Measurements from ENCODE around the gene GTF3C4. TPM values are rescaled to one million over a fixed set of nuclear protein-coding genes. Genes with fewer than 3 reads are reported as not detected.

GTF3C4 gene
- total and polyA plus RNA-seq, 10 donors, result 1.8 to 11.7 (median 10.5) TPM

- Histone ChIP-seq H3K9me3 (no peaks in the 10 kb centered on the region), H3K27me3 (replicated peaks in 1 of 7) (no peaks in the 10 kb centered on the region), H3K4me1 (no peaks in the 10 kb centered on the region), H3K27ac (no peak overlapping the region), H3K4me3 (no peak overlapping the region), H3K36me3 (peaks cover 3 to 99% (median 79%) of the 10 kb centered on the region in 6 donors)
- WGBS, 5 donors, result 94 to 98% (median 96%) methylated on average over 7 of the region's 7 CpGs
- DNase-seq, result no peak
- intact Hi-C loops (cut with DNase I; ENCODE audit: low total_unique reads), result no loop called here
- TF ChIP-seq CTCF (IDR thresholded peaks at IDR 0.05 in 8 of 11, conservative IDR thresholded peaks at IDR 0.05 in 3 of 11) (no peak), POLR2A (IDR thresholded peaks at IDR 0.05) (no peak), POLR2AphosphoS5 (IDR thresholded peaks at IDR 0.05) (no peak)
These were observed 23.5 kb upstream of the GTF3C4 start for GRCh38 chr9:132646726-132647125.

- H3K4me3 ChIP-seq, result no peak overlapping the region
- no peaks in the 10 kb centered on the region for H3K27me3 ChIP-seq (replicated peaks in 1 of 7)
- H3K36me3 ChIP-seq, result peaks cover 3 to 99% (median 79%) of the 10 kb centered on the region in 6 donors
- no peaks in the 10 kb centered on the region for H3K4me1 ChIP-seq
- WGBS, 5 donors, result 86 to 93% (median 87%) methylated on average over 4 of the region's 4 CpGs
- DNase-seq, result no peak
- TF ChIP-seq POLR2A (IDR thresholded peaks at IDR 0.05) (no peak), POLR2AphosphoS5 (IDR thresholded peaks at IDR 0.05) (no peak), CTCF (IDR thresholded peaks at IDR 0.05 in 8 of 11, conservative IDR thresholded peaks at IDR 0.05 in 3 of 11) (no peak)
- no peak overlapping the region for H3K27ac ChIP-seq
- intact Hi-C loops (cut with DNase I; ENCODE audit: low total_unique reads), result no loop called here
- no peaks in the 10 kb centered on the region for H3K9me3 ChIP-seq
These were observed 22.9 kb upstream of the GTF3C4 start for GRCh38 chr9:132647355-132647754.

- H3K9me3 ChIP-seq, result no peaks in the 10 kb centered on the region
- peaks cover 3 to 100% (median 83%) of the 10 kb centered on the region in 6 donors for H3K36me3 ChIP-seq
- DNase-seq, result no peak
- no peaks in the 10 kb centered on the region for H3K4me1 ChIP-seq
- H3K4me3 ChIP-seq, result no peak overlapping the region
- no peak for TF ChIP-seq POLR2AphosphoS5 (IDR thresholded peaks at IDR 0.05)
- WGBS, 5 donors, result 80 to 98% (median 94%) methylated on average over 2 of the region's 2 CpGs
- intact Hi-C loops (cut with DNase I; ENCODE audit: low total_unique reads), result no loop called here
- H3K27ac ChIP-seq, result no peak overlapping the region
- no peaks in the 10 kb centered on the region for H3K27me3 ChIP-seq (replicated peaks in 1 of 7)
These were observed 22.5 kb upstream of the GTF3C4 start for GRCh38 chr9:132647806-132648205.

GRCh38 chr9:132648283-132648682 lies 22.0 kb upstream of the GTF3C4 start:
- TF ChIP-seq CTCF (IDR thresholded peaks at IDR 0.05 in 8 of 11, conservative IDR thresholded peaks at IDR 0.05 in 3 of 11), result no peak
- TF ChIP-seq POLR2A (IDR thresholded peaks at IDR 0.05), result no peak
- TF ChIP-seq POLR2AphosphoS5 (IDR thresholded peaks at IDR 0.05), result no peak
- H3K4me1 ChIP-seq, result no peaks in the 10 kb centered on the region
- DNase-seq, result no peak
- H3K9me3 ChIP-seq, result no peaks in the 10 kb centered on the region
- peaks cover 3 to 97% (median 83%) of the 10 kb centered on the region in 6 donors for H3K36me3 ChIP-seq
- 93 to 96% (median 94%) methylated on average over 7 of the region's 7 CpGs for WGBS, 5 donors
- intact Hi-C loops (cut with DNase I; ENCODE audit: low total_unique reads), result no loop called here
- H3K27ac ChIP-seq, result no peak overlapping the region
- H3K27me3 ChIP-seq (replicated peaks in 1 of 7), result no peaks in the 10 kb centered on the region
- no peak overlapping the region for H3K4me3 ChIP-seq

GRCh38 chr9:132648685-132649084 lies 21.6 kb upstream of the GTF3C4 start:
- Histone ChIP-seq H3K9me3 (no peaks in the 10 kb centered on the region), H3K27me3 (replicated peaks in 1 of 7) (no peaks in the 10 kb centered on the region), H3K36me3 (peaks cover 3 to 93% (median 81%) of the 10 kb centered on the region in 6 donors), H3K4me1 (no peaks in the 10 kb centered on the region), H3K27ac (no peak overlapping the region), H3K4me3 (no peak overlapping the region)
- intact Hi-C loops (cut with DNase I; ENCODE audit: low total_unique reads), result no loop called here
- 85 to 93% (median 90%) methylated on average over 3 of the region's 3 CpGs for WGBS, 5 donors
- no peak for TF ChIP-seq CTCF (IDR thresholded peaks at IDR 0.05 in 8 of 11, conservative IDR thresholded peaks at IDR 0.05 in 3 of 11)
- no peak for TF ChIP-seq POLR2AphosphoS5 (IDR thresholded peaks at IDR 0.05)
- TF ChIP-seq POLR2A (IDR thresholded peaks at IDR 0.05), result no peak
- no peak for DNase-seq

Data from spleen (tissue), 11 donors.